Activated CD8-positive, alpha-beta memory T cell treated with anti-CD3 and anti-CD28 coated beads, Interleukin-2, amount 50 U/mL, for 4 hours (primary cell): ENCODE measurements around the gene TBPL2.
"Not testable (repeated sequence)": the region's sequence is repeated elsewhere in the genome, so short reads cannot be mapped to it uniquely, and the experiment has no call there.

Source experiments
- DNase-seq: peaks from one replicate; pipeline ENCODE4 v3.0.0-alpha.2; 2020

The TBPL2 gene

GRCh38 chr14:55440385-55440784 lies at the start of gene TBPL2:
TBPL2 (minus strand) TSS chr14:55440616; CDS start chr14:55440449, 167 bp downstream.
- no peak for DNase-seq

GRCh38 chr14:55488204-55488603 lies 47.8 kb upstream of the TBPL2 start:
- DNase-seq = no peak

GRCh38 chr14:55482936-55483605 lies 42.7 kb upstream of the TBPL2 start:
- DNase-seq = no peak

GRCh38 chr14:55481769-55482168 lies 41.4 kb upstream of the TBPL2 start:
- no peak for DNase-seq

GRCh38 chr14:55477680-55478079 lies 37.3 kb upstream of the TBPL2 start:
- no peak for DNase-seq

DNA sequence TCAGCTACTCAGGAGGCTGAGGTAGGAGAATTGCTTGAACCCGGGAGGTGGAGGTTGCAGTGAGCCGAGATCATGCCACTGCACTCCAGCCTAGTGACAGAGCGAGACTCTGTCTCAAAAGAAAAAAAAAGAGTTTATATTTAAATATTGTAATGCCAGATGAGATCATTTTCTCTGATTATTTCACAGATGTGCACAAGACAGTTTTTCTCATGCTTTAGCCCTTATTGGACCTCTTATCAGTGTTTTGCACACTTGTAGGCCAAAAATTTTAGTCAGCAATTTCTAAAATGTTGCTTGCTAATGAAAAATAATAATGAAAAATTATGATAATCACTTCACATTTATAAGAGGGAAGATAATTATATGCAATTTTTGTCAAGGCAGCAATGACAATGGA lies 36.0 kb upstream of the TBPL2 start:
- not testable (repeated sequence) for DNase-seq

DNA sequence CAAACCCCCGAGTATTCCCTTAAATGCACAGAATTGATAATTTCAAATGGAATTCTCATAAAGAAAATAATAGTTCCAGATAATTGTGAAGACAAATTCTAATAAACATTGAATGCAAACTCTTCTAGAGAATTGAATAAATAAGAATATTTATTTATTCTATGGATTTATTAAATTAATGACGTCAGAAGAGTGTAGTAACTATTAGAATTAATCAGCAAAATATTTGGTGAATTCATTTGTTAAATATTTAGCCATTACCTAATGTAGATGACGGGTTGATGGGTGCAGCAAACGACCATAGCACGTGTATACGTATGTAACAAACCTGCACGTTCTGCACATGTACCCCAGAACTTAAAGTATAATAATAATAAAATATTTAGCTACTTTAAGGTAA lies 33.4 kb upstream of the TBPL2 start:
- DNase-seq = no peak

GRCh38 chr14:55470025-55470424 lies 29.6 kb upstream of the TBPL2 start:
- DNase-seq = no peak

GRCh38 chr14:55467307-55467706 lies 26.9 kb upstream of the TBPL2 start:
- no peak for DNase-seq

- no peak for DNase-seq
Measured at GRCh38 chr14:55458800-55459515, 18.5 kb upstream of the TBPL2 start.

GRCh38 chr14:55457496-55457895 lies 17.1 kb upstream of the TBPL2 start:
- no peak for DNase-seq

- not testable (repeated sequence) for DNase-seq
Measured at GRCh38 chr14:55456411-55456810, 16.0 kb upstream of the TBPL2 start.

DNA sequence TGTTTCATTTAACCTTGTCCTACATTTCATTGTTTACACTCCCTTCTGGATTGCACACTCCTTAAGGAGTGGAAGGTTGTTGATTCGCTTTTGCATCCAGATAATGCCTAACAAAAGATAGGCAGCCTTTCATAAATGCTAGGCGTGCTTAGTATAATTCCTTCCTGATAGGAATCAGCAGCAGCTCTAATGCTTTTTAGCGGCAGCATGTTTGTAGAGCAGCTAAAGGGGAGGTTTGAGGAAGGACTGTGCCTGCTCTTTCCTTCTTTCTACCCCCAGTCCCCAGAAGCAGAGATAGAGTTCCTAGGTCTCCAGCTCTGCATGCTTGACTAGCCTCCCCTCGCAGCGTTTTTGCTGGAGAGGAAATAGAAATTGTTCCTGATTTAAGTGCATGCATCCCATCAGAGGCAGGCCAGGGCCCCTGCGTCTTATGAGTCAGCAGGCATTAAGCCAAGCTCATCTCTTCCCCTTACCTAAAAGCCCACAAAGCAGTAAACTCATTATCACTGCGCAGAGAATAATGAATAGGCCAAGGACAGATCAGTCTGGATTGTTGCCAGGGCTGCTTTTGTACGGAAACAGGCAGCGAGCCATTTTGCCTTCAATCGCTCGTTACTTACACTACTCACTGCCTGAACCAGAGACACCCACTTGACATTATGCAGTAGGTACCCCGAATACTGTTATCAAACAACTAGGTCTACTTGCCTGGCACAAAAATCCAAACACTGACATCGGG lies 14.0 kb upstream of the TBPL2 start:
- DNase-seq = no peak

DNA sequence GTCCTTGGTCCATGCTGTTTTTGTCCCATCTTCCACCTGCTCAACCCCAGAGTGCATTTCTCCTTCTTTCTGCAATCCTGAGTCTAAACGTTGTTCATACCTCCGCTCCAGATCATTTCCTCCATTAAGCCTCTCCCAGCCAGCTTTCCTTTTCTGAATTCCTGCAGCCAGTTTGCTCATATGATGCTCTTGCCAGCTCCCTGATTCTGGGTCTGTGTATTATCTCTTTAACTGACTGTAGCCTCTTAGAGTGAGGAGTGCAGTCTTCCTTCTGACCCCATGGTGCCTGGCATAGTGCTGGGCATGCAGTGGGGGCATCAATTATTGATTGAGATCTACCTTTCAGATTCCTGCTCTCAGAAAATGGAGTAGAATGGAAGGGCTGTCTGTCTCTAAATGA lies 11.5 kb upstream of the TBPL2 start:
- DNase-seq = no peak

GRCh38 chr14:55451398-55451797 lies 11.0 kb upstream of the TBPL2 start:
- DNase-seq = no peak

GRCh38 chr14:55450987-55451386 lies 10.6 kb upstream of the TBPL2 start:
- no peak for DNase-seq

DNA sequence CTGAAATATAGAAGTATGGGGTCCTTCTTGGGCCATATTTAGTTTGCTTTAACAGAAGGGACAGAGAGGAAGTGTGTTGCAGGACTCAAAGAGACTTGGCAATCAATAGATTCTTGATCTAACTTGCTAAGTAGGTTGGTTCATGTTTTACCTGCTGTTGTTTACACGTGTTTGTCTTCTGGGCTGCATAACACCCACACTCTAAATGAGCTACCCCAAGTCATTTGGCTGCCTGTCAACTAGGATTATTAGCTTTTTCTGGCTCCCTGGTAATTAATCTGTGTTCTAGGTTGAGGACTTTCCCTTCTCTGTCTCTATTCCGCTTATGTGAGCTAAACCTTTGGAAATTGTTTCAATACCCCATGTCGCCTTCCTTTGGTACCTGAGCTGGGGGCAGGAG lies 10.1 kb upstream of the TBPL2 start:
- no peak for DNase-seq

- DNase-seq = no peak
Measured at GRCh38 chr14:55450124-55450523, 9.7 kb upstream of the TBPL2 start.

DNA sequence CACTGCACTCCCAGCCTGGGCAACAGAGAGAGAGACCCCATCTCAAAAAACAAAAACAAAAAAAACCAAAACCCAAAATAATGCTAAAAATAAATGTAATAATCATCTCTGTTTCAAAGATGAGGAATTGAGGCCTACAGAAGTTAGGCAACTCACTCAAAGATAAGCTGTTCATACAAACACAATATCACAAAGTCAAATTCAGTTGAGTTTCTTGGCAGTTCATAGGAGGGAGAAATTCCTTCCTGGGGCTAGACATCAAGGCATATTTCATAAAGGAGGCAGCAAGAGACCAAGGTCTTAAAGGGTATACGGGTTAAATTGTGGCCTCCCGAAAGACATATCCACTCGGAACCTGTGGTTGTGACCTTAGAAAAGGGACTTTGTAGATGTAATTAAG lies 8.7 kb upstream of the TBPL2 start:
- no peak for DNase-seq

GRCh38 chr14:55448141-55448614 lies 7.8 kb upstream of the TBPL2 start:
- no peak for DNase-seq

GRCh38 chr14:55446833-55447232 lies 6.4 kb upstream of the TBPL2 start:
- no peak for DNase-seq

- peak; percentile 44 for DNase-seq
Measured at GRCh38 chr14:55446127-55446736, 5.8 kb upstream of the TBPL2 start.

GRCh38 chr14:55441286-55441685 lies 870 bp upstream of the TBPL2 start:
- no peak for DNase-seq
